ENCODE data around the gene CCDC71.

CCDC71 gene

DNA sequence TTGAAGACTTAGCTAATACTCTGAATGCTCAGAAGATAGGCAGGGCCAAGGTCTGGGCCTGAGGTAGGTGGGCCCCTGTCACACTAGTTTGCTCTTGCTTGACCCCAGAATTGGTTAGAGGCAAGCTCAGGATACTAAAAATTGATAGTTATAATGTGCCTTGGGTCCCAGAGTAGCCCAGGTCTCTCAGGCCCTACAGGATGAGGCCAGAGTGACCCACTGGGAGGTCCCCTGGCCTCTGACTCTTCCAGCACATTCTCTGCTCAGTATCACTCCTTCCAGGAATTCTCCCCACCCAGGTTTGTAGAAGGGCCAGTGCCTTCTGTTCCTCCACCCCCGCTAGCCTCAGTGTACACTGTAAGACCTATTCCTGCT, 4.6 kb upstream of the CCDC71 start:
- no peak for DNase-seq

DNA sequence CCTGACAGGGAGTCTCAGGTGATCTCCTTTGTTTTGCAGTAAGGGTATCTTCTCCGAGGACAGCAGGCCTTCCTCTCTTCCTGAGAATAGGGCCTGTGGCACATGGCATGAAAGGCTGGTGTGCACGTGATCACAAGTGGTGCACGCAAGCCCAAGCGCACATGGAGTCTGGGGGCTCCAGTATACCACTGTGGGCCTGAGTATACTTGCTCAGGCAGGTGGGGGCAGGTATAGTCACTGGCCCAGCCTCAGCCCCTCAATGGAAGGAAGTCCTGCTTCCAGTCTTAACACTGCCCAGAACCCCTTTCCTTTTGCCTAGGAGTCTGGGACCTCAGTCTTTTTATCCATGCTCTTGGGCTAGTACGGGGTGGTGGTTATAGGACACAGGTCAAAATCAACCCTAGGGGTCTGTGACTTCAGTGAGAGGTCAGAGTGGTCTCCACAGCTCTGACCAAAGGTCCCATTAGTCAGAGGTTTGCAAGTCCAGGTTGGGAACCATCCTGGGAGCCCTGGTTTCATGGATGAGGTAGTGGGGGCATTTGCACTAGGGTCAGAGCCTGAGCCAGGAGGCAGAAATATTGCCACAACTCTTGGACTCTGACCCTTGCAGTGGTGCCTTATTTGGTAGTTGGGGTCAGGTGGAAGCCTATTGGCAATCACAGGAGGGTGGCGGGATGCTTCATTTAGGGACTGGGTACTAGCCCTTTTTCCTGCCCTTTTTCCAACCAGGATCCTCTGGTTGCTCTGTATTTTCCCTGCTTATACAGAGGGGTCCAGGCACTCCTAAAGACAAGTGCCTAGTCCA, 823 bp upstream of the CCDC71 start:
- DNase-seq: no peak

DNA sequence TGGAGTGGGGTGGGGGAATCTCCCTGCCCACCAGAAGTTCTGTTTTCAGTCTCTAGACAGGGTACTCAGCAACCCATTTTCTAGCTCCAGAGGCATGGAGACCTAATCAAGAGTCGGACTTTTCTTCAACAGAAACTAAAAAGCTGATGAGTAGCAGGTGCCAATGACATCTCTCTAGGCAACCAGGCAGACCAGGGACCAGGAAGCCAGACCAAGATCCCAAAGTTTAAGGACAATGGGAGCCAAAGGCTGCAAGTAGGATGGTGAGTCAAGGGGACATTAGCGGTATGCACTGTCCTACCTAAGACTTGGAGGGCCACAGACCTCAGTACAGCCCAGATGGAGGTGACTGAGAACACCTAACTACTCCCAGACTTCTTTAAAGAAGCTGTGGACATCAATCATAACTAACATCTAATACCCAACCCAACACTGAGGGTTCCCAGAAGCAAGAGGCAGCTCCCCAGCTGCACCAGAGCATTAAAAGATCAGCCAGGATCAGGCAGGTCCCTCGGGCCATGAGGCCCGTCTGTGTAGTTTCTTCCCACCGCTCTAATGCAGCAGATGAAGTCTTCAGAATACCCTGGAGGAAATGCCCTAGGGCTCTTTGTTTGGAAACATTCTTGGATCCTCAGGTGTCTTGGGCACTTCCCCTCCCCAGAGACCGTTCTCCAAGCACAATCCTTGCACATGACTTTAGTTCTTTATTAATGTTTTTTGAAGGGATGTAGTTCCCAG, 979 bp downstream of the CCDC71 start:
- no peak for DNase-seq

DNA sequence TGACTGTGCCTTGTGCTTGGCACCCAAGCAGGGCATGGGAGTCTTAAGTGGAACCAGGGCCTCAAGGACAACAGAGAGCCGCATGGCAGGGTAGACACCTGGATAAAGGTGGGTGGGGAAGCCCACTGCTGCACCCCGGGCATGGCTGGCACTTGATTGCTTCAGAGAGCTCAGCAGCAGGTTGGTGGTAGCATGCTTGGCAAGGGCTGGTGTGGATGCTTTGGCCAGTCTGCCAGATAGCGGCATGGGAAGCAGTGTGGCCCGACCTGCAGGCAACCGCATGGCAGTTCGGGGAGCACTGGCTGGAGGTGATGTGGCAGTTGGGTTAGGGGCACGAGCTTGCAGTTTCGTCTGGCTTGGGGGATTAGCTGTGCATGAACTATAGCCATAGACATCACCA, 2.5 kb downstream of the CCDC71 start:
- DNase-seq: no peak

DNA sequence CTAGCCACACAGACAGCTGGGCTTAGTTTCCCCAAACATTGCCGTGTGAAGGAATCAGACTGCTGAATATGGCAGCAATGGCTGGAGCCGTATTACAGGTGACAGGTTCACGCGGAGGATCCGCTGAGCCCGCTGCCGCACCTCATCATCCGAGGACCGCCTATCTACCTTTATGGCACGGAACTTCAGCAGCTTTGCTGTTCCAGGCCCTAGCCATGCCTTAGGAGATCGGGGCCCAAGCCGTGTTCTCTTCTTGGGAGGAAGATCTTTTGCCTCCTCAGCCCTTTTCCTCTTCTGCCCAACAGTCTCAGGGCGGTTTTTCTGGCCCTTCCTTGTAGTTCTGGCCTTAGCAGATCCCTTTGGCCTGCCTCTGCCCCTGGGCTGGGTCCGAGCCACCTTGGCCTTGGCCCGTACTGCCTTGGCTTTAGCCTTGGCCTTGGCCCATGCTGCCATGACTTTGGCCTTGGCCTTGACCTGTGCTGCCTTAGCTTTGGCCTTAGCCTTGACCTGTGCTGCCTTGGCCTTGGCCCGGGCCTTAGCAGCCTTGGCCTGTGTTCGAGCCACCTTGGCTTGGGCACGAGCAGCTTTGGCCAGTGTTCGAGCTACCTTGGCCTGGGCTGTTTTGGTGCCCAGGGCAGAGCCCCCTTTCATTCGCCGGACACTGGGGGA, 3.2 kb downstream of the CCDC71 start:
- DNase-seq: no peak

DNA sequence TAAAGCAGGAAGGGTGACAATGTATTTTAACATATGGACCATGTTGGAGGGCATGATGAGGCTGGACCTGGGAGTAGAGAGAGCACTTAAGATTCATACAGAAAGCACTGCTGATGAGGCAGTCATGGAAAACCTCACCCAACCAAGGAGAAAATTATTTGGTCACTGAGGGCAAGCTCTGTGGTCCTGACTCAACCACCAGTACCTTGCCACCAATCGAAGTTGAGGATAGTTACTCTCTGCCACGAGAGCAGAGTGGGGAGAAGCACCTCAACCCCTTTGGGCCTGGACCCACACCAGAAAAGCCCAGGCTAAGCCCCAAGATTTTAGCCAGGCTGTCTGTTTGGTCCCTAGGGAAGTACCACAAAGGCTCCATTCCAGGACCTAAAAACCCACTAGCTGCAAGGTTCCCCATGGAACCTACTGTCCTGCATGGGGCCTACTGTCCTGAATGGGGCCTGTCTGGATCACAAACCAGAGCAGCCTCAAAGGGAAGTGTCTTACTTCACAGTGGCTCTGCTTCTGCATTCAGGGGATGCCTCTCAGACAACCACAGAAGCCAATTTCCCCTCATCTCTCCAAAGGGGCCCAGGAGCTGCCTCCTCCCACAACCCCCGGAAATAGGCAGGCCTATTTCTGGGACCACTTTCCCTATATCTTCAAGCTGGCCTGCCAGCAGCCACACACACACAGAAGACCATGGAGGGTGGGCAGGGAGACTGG, 4.2 kb downstream of the CCDC71 start:
- no peak for DNase-seq

DNA sequence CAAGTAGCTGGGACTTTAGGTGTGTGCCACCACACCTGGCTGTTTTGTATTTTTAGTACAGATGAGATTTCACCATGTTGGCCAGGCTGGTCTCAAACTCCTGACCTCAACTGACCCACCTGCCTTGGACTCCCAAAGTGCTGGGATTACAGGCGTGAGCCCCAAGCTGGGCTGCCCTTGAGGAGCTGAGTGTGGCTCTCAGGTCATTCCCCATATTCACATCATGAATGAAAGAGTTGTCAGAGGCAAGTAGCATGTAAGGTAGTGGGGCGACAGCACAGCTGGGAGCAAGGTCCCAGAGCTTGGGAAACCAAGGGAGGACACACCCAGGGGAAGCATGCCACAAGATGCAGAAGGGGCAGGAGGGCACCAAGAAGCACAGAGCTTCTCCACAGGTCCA, 4.9 kb downstream of the CCDC71 start:
- no peak for DNase-seq

DNA sequence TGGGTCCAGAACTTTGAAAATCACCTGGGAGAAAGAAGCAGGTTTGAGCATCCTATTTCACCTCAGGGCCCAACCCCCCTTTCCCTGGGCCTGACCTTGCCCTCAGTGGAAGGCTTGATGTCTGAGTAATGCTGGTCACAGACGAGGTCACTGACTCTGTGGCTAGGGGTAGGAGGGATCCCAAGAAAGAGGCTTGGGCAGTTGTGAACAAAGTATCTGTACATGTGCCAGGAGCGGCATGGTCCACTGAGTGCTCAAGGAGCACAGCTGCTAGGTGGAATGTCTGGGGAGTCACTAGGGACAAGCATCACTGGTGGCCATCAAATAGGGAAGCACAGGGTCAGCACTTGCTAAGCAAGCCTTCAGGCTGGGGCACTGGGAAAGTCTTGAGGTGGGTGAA, 7.3 kb downstream of the CCDC71 start:
- no peak for DNase-seq

DNA sequence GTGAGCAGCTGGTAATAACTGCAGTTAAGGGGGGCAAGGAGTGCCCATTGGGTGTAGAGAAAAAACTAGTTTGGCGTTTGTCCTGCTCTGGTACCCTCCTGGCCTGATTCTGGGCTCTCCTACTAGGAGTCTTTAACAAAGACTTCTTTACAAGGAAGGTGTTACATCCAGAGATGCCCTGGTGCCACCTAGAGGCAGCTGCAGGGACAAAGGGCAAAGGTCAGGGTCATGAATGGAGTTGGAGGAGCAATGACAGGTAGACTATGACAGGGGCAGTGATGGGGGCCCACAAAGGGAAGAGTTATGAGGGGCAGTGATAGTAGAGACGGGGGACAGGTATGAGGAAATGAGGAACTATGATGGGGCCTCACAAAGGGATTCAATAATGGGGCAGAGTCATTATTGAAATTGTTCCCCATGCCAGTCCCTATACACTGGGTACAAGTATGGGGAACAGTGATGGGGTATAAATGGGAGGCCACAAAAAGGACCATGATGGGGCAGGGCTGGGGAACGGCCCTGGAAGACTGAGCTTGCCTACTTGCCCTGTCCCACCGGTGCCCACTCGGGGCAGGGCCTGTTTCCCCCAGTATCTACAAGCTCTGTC, 7.9 kb downstream of the CCDC71 start:
- no peak for DNase-seq

DNA sequence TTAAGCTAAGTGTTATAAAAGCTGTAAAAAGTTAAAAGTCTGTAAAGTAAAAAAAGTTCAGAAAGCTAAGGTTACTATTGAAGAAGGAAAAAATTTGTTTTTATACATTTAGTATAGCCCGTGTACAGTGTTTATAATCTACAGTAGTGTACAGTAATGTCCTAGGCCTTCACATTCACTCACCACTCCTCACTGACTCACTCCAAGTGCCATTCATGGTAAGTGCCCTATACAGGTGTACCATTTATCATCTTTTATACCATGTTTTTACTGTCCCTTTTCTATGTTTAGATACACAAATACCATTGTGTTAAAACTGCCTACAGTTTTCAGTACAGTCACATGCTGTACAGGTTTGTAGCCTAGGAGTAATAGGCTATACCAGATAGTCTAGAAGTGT, 8.8 kb downstream of the CCDC71 start:
- no peak for DNase-seq

DNA sequence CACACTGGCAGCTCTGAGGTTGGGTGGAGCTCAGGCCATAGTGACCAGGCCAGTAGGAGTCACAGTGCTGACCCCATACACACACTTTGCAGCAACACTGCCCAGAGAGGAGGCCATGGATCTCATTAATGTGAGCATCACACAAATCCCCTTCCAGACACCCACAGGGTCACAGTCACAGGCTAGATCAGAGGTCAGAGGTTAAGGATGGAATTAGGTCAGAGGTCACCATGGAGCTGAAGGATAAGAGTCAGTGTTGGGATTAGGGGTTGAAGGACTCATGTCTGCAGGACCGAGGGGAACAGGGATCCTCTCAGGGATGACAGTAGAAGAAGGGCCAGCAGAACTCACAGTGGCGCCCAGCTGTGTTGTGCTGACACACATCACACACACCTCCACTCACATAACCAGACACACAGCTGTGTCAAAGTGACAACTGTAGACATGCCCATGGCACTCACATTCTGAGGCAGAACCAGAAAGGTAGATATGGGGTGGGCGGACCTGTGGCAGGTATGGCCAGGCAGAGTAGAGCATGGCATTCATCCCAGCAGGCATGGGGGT, 12.7 kb downstream of the CCDC71 start:
- DNase-seq: no peak

DNA sequence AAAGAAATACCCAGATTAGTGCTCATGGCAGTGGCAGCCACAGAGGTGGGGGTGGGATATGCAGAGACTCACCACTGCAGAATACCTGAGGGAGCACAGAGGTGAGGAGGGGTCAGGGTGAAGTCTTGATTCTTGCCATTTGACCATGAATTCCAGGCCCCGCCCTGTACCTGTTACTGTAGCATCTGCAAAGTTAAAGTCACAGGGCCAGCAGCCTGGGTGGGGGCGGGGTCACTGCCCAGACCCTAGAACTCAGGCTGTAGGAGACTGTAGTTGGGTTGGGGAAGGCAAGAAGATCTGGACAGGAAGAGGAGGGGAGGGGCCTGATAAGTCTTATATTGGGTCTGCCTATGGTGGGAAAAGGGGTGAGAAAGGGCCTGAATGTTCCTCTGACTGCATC, 14.5 kb downstream of the CCDC71 start:
- no peak for DNase-seq

DNA sequence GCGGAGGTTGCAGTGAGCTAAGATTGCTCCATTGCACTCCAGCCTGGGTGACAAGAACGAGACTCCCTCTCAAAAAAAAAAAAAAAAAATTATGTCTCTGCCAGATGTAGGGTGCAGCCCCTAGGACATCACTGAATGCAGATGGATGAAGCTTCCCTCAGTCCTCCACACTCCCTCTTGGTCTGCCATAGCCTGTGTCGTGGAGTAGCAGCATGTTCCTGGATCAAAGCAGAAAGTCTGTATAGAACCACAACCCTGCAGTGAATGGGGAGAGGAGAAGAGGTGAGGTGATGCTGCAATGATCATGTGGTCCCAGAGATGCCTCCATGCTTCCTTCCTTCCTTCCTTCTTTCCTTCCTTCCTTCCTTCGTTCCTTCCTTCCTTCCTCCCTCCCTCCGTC, 18.0 kb downstream of the CCDC71 start:
- DNase-seq: no peak

DNA sequence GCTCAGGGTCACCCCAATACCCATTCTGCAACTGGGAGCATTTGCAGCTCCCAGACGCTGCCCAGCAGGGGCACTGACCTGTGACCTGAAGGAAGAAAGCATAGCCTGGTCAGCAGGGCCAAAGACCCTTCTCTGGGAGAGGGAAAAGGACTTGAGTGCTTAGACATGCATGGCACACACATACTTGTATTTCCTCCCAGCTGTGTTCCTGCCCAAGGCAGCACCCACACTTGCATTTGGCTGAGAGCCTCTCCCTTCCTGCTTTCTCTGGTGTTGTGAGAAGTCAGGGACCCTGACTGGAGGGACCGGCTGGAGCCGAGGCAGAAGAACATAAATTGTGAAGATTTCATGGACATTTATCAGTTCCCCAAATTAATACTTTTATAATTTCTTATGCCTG, 26.1 kb downstream of the CCDC71 start:
- no peak for DNase-seq

DNA sequence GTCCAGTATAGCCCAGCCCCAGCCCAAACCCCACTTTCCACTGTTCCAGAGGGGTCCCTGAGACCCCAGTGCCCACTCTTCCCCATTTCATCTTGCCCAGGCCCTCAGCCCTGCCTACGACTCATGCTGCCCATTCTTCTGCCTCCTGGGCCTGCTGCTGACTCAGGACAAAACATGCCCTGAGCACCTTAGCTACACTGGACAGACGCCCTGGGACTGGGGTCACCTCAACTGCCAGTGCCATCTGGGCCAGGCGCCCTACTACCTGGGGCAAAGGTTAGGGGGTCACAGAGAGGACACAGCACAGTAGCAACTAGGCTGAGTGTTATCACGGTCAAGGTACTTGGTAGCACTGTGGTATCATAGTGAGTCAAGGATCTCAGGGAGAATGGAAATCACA, 30.6 kb downstream of the CCDC71 start:
- DNase-seq: no peak

DNA sequence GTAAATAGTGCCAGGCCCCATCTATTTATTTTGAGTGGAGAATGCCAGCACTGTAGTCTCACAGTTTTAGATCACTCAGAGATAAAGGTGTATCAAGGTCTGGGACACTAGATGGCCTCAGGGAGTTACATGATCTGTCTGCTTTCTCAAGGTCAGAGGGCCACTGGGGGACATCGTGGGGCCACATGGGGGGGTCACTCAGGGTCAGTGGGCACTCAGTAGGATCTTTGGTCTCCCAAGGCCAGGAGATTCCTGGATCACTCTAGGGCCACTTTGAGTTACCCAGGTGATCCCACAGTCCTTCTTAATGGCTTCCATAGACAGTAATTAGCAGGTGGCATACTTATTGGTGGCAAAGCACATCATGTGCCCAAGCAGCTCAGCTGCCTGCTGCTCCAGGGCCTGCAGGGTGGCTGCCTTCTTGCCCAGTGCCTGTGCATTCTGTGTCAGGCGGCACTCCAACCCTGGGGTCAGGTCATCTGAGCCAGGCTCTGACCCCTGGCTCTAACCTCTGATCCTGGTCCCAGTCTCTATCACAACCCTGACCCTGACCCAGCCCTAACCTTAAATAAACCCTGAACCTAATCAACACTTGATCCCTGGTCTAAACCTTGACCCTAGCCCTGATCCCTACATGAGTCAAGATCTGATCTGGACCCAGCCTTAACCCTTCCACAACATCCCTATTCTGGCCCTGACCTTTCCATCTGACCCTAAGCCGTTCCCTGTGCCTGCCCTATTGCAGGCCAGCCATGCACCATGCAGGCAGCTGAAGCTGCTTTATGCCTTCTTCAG, 31.5 kb downstream of the CCDC71 start:
- no peak for DNase-seq

DNA sequence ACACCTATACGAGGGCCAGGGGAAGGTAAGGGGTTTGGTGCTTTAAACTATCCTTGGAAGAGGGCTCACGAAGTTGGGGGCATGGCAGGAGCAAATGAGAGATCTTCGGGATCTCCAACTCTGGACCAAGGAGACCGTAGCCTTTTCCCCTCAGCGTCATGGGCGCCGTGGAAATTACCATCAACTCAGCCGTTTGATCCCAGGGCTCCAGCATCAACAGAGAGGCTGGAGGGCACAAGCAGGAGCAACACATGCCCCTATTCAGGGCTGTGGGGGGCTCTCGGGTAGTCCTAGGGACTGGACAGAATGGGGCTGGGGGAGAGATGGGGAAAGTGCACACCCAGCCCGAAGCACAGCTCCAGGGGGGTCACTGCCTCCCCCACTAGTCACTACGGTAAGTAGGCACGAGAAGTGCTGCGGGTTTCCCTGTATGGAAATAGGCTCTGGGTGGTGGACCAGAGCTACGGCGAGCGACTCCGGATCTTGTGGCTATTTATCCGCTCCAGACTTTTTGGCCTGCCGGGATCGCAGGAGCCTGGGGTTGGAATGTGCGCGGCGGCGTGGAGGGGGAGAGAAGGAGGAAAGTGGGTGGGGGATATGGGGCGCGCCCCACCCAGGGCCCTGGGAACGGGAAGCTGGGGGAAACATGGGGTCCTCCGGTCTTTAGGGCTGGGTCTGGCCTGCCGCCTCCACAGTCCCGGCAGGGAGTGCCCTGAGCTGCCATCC, 32.7 kb downstream of the CCDC71 start:
- DNase-seq: peak in 57 of 58 donors; percentile 17 to 82 (median 65)

DNA sequence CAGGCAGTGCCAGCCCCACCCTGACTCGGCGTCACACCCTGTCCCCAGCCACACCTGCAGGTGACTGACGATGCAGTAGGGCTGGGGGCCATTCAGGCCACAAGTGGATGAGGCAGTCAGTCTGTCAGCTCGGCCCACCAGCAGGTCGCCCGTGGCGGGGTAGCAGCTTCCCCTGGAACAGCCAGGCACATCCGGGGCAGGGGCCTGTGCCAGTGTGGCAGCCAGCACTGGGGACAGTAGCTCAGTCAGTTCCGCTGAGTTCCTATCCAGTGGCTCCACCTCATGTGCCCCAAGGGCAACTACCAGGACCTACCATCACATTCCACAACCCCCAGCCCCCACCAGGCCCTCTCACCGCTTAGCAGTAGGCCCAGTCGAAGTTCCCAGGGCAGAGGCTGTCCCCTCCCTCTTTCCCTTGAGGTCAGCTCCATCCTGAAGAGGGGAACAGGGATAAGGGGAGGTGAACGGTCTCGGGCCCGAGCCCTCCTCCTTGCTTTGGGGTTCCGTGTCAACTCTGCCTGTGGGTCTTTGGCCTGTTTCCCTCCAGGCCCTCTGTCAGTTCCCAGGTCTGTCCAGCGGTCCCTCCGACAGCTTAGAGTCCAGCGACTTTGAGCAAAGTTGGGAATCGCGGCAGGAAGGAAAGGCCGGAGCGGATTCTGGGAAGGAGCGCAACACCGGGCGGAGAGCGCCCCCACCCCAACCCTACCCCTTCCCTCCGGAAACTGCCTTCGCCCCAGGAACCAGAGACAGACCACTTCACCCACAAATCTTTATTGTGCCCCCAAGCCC, 33.5 kb downstream of the CCDC71 start, which contains the start of gene LAMB2:
Gene LAMB2, minus strand, starts transcription at position 614 of the 789 bp plus-strand sequence. Its CDS starts 183 bp downstream, at position 431.
- peak in 54 of 58 donors; percentile 8 to 73 (median 40) for DNase-seq

All from anterior cingulate cortex (tissue), 58 donors.